ENCODE data around the gene SETD9.

Gene SETD9

GRCh38 chr5:56934325-56934724 lies 24.9 kb downstream of the SETD9 start:
- DNase-seq, result no peak

GRCh38 chr5:56938858-56939257 lies 29.5 kb downstream of the SETD9 start:
- DNase-seq, result no peak

GRCh38 chr5:56941981-56942380 lies 32.6 kb downstream of the SETD9 start:
- no peak for DNase-seq

GRCh38 chr5:56947052-56947451 lies 37.7 kb downstream of the SETD9 start:
- no peak for DNase-seq

- peak in 51 of 58 donors; percentile 2 to 70 (median 34) for DNase-seq
Measured at GRCh38 chr5:56950626-56951125, 41.3 kb downstream of the SETD9 start.

GRCh38 chr5:56951126-56951945 lies 41.9 kb downstream of the SETD9 start:
- DNase-seq, result peak in 42 of 58 donors; percentile 6 to 78 (median 36)

- peak in 57 of 58 donors; percentile 8 to 80 (median 61) for DNase-seq
Measured at GRCh38 chr5:56951946-56952691, 42.7 kb downstream of the SETD9 start, which contains the start of gene MIER3. TSS of gene MIER3 (minus strand) at chr5:56952123. CDS start at chr5:56952102, 21 bp downstream.

- no peak for DNase-seq
Measured at GRCh38 chr5:56954262-56954661, 44.9 kb downstream of the SETD9 start.

GRCh38 chr5:56958595-56958994 lies 49.2 kb downstream of the SETD9 start:
- DNase-seq, result no peak

GRCh38 chr5:56959326-56959725 lies 49.9 kb downstream of the SETD9 start:
- DNase-seq, result no peak

- DNase-seq, result no peak
Measured at GRCh38 chr5:56961746-56962145, 52.4 kb downstream of the SETD9 start.

- no peak for DNase-seq
Measured at GRCh38 chr5:56962286-56962685, 52.9 kb downstream of the SETD9 start.

- no peak for DNase-seq
Measured at GRCh38 chr5:56963246-56963645, 53.9 kb downstream of the SETD9 start.

GRCh38 chr5:56964173-56964572 lies 54.8 kb downstream of the SETD9 start:
- no peak for DNase-seq

All from anterior cingulate cortex (tissue), 58 donors.